Muscle of arm (tissue), 12 donors: ENCODE measurements around the gene PDP2. TPM values are rescaled to one million over a fixed set of nuclear protein-coding genes. Genes with fewer than 3 reads are reported as not detected.
"Not testable (repeated sequence)": the region's sequence is repeated elsewhere in the genome, so short reads cannot be mapped to it uniquely, and the experiment has no call there.

Source experiments
- DNase-seq: peaks from one replicate; pipeline ENCODE4 v3.0.0-alpha.2; 2013
- polyA plus RNA-seq, 12 donors: library from polyadenylated mRNA; unstranded; fragments of 120-200 nt; gene quantifications; one replicate each; pipeline ENCODE4 v1.2.1, GENCODE V29; 2013; ENCODE audit not compliant: insufficient read length in 12 of 12

PDP2 gene
- polyA plus RNA-seq, 12 donors: 2.2 to 8.6 (median 2.9) TPM; not detected in 1

- no peak for DNase-seq
These were observed 28.9 kb upstream of the PDP2 start for GRCh38 chr16:66851166-66851964.

- DNase-seq: no peak
These were observed 26.8 kb upstream of the PDP2 start for GRCh38 chr16:66853261-66854139.

- no peak for DNase-seq
These were observed 24.1 kb upstream of the PDP2 start for GRCh38 chr16:66856184-66856730.

GRCh38 chr16:66856801-66857200, 23.5 kb upstream of the PDP2 start:
- DNase-seq: no peak

- no peak for DNase-seq
These were observed 22.9 kb upstream of the PDP2 start for GRCh38 chr16:66857437-66857836.

- DNase-seq: no peak
These were observed 21.4 kb upstream of the PDP2 start for GRCh38 chr16:66858740-66859396.

- DNase-seq: no peak
These were observed 20.8 kb upstream of the PDP2 start for GRCh38 chr16:66859397-66860068.

- DNase-seq: no peak
These were observed 18.2 kb upstream of the PDP2 start for GRCh38 chr16:66862023-66862520.

- no peak for DNase-seq
These were observed 16.6 kb upstream of the PDP2 start for GRCh38 chr16:66863707-66864106.

- no peak for DNase-seq
These were observed 10.9 kb upstream of the PDP2 start for GRCh38 chr16:66869424-66869823.

GRCh38 chr16:66871363-66871762, 9.0 kb upstream of the PDP2 start:
- not testable (repeated sequence) for DNase-seq

GRCh38 chr16:66871840-66872239, 8.5 kb upstream of the PDP2 start:
- no peak for DNase-seq

- DNase-seq: no peak
These were observed 7.8 kb upstream of the PDP2 start for GRCh38 chr16:66872559-66872942.

- DNase-seq: peak; percentile 82
These were observed 7.2 kb upstream of the PDP2 start for GRCh38 chr16:66872943-66873684.

- DNase-seq: no peak
These were observed 6.6 kb upstream of the PDP2 start for GRCh38 chr16:66873685-66874055.

GRCh38 chr16:66874079-66874775, 6.1 kb upstream of the PDP2 start:
- no peak for DNase-seq

GRCh38 chr16:66878067-66878466, 2.2 kb upstream of the PDP2 start:
- DNase-seq: no peak

- no peak for DNase-seq
These were observed 701 bp downstream of the PDP2 start for GRCh38 chr16:66881014-66881417.

GRCh38 chr16:66881560-66881959, 1.2 kb downstream of the PDP2 start:
- DNase-seq: no peak

- DNase-seq: no peak
These were observed 1.7 kb downstream of the PDP2 start for GRCh38 chr16:66881964-66882508.
